ENCODE measurements around the gene CDH22.

The CDH22 gene

DNA sequence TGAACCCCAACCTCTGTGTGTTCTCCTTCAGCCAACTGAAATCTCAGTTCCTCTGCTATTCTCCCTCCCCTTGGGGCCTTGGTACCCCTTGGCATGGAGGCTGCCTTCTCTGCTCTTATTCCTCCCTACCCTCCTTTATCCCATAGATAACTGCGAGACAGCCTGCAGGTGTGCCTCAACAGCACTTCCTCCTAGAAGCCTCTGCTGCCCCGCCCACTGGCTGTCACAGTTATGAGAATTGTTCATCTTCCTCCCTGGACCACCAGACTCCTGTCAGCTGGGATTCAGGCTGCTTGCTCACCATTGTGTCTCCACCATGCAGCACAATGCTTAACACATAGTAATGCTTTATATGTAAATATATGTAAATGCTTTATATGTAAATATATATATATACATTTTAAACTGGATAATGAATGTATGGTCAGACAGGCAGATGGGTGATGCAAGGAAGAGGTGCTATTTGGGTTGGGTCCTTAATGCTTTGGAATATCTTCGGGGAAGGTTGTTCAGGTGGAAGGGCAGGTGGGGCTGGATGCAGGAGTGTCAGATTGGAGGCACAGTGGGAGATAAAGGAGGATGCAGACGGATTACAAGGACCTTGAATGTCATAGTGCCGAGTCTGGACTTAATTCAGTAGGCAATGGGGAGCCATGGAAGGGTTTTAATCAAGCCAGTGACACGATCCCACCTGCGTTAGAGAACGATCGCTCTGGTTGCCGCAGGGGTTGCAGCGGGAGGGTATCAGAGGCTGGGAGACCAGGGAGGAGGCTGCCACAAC lies 4.9 kb downstream of the CDH22 start:
- peaks cover 35% of the 10 kb centered on the region for H3K27me3 ChIP-seq (ENCODE audit: control insufficient read depth, insufficient read depth, low read length)

DNA sequence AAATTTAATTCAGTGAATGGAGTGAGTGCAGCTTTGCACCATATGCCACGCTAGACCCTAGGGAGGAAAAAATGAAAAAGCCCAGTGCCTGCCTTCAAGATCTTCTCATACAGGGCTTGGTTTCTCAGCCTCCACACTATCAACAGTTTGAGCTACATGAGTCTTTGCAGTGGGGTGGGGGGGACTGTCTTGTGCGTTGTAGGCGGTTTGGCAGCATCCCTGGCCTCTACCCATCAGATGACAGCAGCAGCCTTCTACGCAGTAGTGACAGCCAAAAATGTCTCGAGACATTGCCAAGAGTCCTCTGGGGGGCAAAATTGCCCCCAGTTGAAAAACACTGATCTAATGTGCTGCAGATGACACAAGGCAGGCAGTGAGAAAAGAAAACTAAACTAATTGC lies 6.2 kb downstream of the CDH22 start:
- Histone ChIP-seq H3K4me3 (ENCODE audit: low read depth, low read length) (no peak overlapping the region), H3K27me3 (ENCODE audit: control insufficient read depth, insufficient read depth, low read length) (peaks cover 33% of the 10 kb centered on the region)

More for the DNA sequence above, 4.9 kb downstream of the CDH22 start:
- H3K9ac ChIP-seq (ENCODE audit: low read depth, low read length) = no peak overlapping the region
- H3K4me3 ChIP-seq (ENCODE audit: low read depth, low read length) = no peak overlapping the region
- H3K9me3 ChIP-seq (ENCODE audit: control insufficient read depth, insufficient read depth, low read length) = no peaks in the 10 kb centered on the region
- H3K4me1 ChIP-seq (ENCODE audit: control insufficient read depth, insufficient read depth, low read length) = no peaks in the 10 kb centered on the region
- no peaks in the 10 kb centered on the region for H3K36me3 ChIP-seq (ENCODE audit: control insufficient read depth, insufficient read depth, low read length)

DNA sequence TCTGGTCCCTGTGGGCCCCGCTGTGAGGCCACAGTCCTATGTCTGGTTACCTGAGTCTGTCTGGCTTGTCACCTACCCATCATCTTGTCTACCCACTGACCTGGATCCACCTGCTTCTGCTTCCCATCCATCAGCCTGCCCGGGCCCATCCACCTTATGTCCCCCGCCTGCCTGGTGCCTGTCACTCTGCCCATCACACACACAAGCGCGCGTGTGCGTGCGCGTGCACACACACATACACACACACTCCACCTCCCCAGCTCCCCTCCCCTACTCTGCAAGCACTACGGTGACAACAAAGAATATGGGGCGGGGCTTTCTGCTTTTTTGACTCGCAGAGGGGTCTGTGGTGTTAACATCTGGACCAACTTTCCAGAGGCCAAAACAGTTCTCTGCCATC lies 8.0 kb downstream of the CDH22 start:
- Histone ChIP-seq H3K4me1 (ENCODE audit: control insufficient read depth, insufficient read depth, low read length) (no peaks in the 10 kb centered on the region), H3K36me3 (ENCODE audit: control insufficient read depth, insufficient read depth, low read length) (no peaks in the 10 kb centered on the region), H3K4me3 (ENCODE audit: low read depth, low read length) (no peak overlapping the region), H3K27me3 (ENCODE audit: control insufficient read depth, insufficient read depth, low read length) (peaks cover 16% of the 10 kb centered on the region), H3K9ac (ENCODE audit: low read depth, low read length) (no peak overlapping the region), H3K9me3 (ENCODE audit: control insufficient read depth, insufficient read depth, low read length) (no peaks in the 10 kb centered on the region)

More for the DNA sequence above, 6.2 kb downstream of the CDH22 start:
- Histone ChIP-seq H3K4me1 (ENCODE audit: control insufficient read depth, insufficient read depth, low read length) (no peaks in the 10 kb centered on the region), H3K9me3 (ENCODE audit: control insufficient read depth, insufficient read depth, low read length) (no peaks in the 10 kb centered on the region), H3K36me3 (ENCODE audit: control insufficient read depth, insufficient read depth, low read length) (no peaks in the 10 kb centered on the region), H3K9ac (ENCODE audit: low read depth, low read length) (no peak overlapping the region)

DNA sequence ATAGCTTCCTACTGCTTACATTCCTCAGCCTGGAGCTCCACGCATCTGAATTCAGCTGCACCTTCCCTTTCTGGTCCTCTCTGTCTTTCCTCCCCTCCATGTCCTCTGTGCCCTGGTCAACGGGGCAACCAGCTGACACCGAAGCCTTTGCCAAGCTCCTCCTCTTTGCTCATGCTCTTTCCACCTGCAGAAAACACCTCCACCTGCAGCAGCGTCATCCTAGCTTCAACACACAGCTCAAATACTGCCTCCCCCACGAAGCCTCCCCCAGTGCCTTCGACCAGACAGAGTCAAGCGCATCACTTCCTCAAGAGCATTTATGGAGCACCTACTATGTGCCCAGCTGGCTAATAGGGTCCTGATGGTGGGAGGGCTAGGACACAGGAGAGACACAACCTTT lies 9.2 kb downstream of the CDH22 start:
- Histone ChIP-seq H3K9me3 (ENCODE audit: control insufficient read depth, insufficient read depth, low read length) (no peaks in the 10 kb centered on the region), H3K27me3 (ENCODE audit: control insufficient read depth, insufficient read depth, low read length) (peaks cover 7% of the 10 kb centered on the region), H3K4me1 (ENCODE audit: control insufficient read depth, insufficient read depth, low read length) (no peaks in the 10 kb centered on the region), H3K36me3 (ENCODE audit: control insufficient read depth, insufficient read depth, low read length) (no peaks in the 10 kb centered on the region), H3K9ac (ENCODE audit: low read depth, low read length) (no peak overlapping the region), H3K4me3 (ENCODE audit: low read depth, low read length) (no peak overlapping the region)

DNA sequence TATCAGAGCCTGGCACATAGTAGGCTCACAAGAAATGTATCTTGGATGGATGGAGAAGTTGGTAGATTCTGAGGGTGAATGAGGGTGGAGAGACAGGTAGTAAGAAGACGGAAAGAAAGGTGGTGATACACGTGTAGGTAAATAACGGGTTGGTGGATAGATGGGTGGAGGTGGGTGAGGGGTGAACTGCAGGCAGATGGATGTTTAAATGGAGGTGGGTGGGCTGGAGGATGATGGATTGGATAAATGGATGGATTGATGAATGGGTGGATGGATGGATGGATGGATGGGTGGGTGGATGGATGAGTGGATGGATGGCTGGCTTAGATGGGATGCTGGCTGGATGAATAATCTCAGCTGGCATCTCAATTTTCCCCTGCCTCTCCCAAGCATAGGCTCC lies 9.9 kb downstream of the CDH22 start:
- Histone ChIP-seq H3K36me3 (ENCODE audit: control insufficient read depth, insufficient read depth, low read length) (no peaks in the 10 kb centered on the region), H3K27me3 (ENCODE audit: control insufficient read depth, insufficient read depth, low read length) (peaks cover under 1% of the 10 kb centered on the region), H3K4me3 (ENCODE audit: low read depth, low read length) (no peak overlapping the region), H3K4me1 (ENCODE audit: control insufficient read depth, insufficient read depth, low read length) (no peaks in the 10 kb centered on the region), H3K9ac (ENCODE audit: low read depth, low read length) (no peak overlapping the region), H3K9me3 (ENCODE audit: control insufficient read depth, insufficient read depth, low read length) (no peaks in the 10 kb centered on the region)

DNA sequence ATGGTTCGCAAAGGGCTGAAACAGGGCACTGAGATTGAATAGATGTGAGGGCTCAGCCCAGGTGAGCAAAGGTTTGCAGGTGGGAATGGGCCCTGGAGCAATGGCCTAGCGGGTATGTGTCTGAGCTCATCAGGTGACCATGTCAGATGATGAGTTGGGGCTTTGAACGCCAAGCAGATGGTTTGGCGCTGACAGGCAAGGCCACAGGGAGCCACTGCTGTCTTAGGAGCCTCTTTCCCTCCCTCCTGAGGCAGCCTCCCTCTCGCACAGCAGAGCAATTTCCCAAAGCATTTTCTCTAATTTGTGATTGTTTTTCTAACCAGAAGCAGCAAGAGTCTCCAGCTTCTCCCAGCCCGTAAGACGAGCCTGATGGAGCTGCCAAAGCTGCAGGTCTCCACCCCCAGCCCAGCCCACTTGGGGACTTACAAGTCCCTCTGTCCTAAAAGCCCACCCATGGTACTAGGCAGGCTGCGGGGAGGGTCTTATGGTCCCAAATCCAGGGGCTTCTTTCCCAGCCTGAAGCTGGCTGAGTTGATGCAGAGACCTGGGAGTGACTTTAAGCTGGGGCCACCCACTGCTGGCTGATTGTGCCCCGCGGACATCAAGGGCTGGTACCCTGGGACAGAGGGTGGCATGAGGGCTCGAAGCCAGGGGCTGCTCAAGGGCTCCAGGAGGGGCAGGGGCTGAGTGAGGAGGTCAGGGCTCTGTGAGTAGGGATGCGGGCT lies 11.6 kb downstream of the CDH22 start:
- no peaks in the 10 kb centered on the region for H3K4me1 ChIP-seq (ENCODE audit: control insufficient read depth, insufficient read depth, low read length)
- H3K4me3 ChIP-seq (ENCODE audit: low read depth, low read length) = no peak overlapping the region
- H3K9ac ChIP-seq (ENCODE audit: low read depth, low read length) = no peak overlapping the region
- H3K9me3 ChIP-seq (ENCODE audit: control insufficient read depth, insufficient read depth, low read length) = no peaks in the 10 kb centered on the region
- no peaks in the 10 kb centered on the region for H3K27me3 ChIP-seq (ENCODE audit: control insufficient read depth, insufficient read depth, low read length)
- H3K36me3 ChIP-seq (ENCODE audit: control insufficient read depth, insufficient read depth, low read length) = no peaks in the 10 kb centered on the region

DNA sequence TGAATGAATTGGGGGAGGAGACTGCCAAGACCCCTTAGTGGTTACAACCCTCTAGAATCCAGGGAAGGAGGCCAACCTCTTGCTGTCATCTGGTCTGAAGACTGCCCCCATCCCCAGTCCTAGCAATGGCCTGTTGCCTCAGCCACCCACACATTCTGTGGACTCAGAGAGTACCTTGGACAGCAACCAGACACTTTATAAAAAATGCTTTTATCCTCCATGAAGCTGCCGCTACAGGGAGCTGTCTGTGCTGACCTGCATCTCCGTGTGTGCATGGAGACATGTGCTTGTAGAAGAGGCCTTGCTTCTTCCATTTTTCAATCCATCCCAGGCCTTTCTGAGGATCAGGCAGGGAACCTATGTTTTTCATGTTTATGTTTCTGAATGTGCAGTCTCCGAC lies 15.2 kb downstream of the CDH22 start:
- Histone ChIP-seq H3K9me3 (ENCODE audit: control insufficient read depth, insufficient read depth, low read length) (no peaks in the 10 kb centered on the region), H3K36me3 (ENCODE audit: control insufficient read depth, insufficient read depth, low read length) (no peaks in the 10 kb centered on the region), H3K4me1 (ENCODE audit: control insufficient read depth, insufficient read depth, low read length) (no peaks in the 10 kb centered on the region), H3K9ac (ENCODE audit: low read depth, low read length) (no peak overlapping the region), H3K4me3 (ENCODE audit: low read depth, low read length) (no peak overlapping the region), H3K27me3 (ENCODE audit: control insufficient read depth, insufficient read depth, low read length) (no peaks in the 10 kb centered on the region)

DNA sequence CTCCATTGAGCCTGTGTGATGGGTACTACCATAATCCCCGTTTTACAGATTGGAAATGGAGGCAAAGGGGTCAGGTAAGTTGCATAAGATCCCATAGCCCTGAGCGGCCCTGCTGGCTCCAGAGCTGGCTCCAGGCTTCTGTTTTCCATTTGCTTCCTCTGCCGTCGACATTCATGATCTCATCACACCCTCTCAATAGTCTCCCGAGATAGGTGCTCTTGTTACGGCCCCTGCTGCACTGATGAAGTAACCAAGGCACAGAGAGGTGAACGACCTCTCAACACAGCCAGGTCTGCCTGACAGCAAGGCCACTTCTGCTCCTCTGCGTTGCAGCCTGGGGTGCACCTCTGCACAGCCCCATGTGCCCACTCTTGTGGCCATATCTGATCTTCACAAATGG lies 16.9 kb downstream of the CDH22 start:
- no peaks in the 10 kb centered on the region for H3K27me3 ChIP-seq (ENCODE audit: control insufficient read depth, insufficient read depth, low read length)
- no peaks in the 10 kb centered on the region for H3K9me3 ChIP-seq (ENCODE audit: control insufficient read depth, insufficient read depth, low read length)
- H3K4me3 ChIP-seq (ENCODE audit: low read depth, low read length) = no peak overlapping the region
- H3K36me3 ChIP-seq (ENCODE audit: control insufficient read depth, insufficient read depth, low read length) = no peaks in the 10 kb centered on the region
- H3K9ac ChIP-seq (ENCODE audit: low read depth, low read length) = no peak overlapping the region
- no peaks in the 10 kb centered on the region for H3K4me1 ChIP-seq (ENCODE audit: control insufficient read depth, insufficient read depth, low read length)

DNA sequence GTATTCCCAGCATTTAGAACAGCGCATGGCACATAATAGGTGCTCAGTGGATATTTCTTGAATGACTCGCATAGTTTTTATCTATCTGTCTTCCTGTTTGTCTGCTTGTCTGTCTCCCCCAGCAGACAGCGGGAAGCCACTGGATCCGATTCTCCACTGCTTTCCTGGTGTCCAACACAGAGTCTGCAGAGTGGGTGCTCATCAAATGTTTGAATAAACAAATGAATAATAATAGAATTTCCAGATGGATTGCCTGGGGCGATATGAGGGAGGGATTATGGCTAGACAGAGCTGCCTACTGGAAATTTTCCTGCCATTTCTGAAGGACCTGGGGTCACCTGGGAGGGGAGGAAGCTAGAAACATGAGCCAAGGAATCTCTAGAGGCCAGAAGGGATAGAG lies 18.9 kb downstream of the CDH22 start:
- Histone ChIP-seq H3K9ac (ENCODE audit: low read depth, low read length) (no peak overlapping the region), H3K4me1 (ENCODE audit: control insufficient read depth, insufficient read depth, low read length) (no peaks in the 10 kb centered on the region), H3K9me3 (ENCODE audit: control insufficient read depth, insufficient read depth, low read length) (no peaks in the 10 kb centered on the region), H3K36me3 (ENCODE audit: control insufficient read depth, insufficient read depth, low read length) (no peaks in the 10 kb centered on the region), H3K4me3 (ENCODE audit: low read depth, low read length) (no peak overlapping the region), H3K27me3 (ENCODE audit: control insufficient read depth, insufficient read depth, low read length) (no peaks in the 10 kb centered on the region)

DNA sequence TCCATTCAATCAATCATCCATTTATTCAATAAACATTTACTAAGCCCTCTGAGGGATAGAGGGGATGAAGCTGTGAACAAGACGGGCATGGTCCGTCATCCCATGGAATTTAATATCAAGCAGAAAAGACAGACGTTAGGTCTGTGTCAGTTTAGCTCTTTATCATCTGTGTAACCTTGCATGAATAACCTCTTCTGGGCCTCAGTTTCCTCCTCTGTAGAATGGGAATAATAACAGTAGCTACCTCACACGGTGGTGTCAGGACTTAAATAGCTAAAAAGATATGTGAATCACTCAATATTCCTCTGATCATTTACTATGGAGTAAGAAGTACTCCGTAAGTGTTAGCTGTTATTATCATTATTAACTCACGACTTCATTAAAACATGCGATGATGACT lies 21.3 kb downstream of the CDH22 start:
- H3K9ac ChIP-seq (ENCODE audit: low read depth, low read length) = no peak overlapping the region
- H3K9me3 ChIP-seq (ENCODE audit: control insufficient read depth, insufficient read depth, low read length) = no peaks in the 10 kb centered on the region
- H3K4me1 ChIP-seq (ENCODE audit: control insufficient read depth, insufficient read depth, low read length) = peaks cover 8% of the 10 kb centered on the region
- no peaks in the 10 kb centered on the region for H3K36me3 ChIP-seq (ENCODE audit: control insufficient read depth, insufficient read depth, low read length)
- no peak overlapping the region for H3K4me3 ChIP-seq (ENCODE audit: low read depth, low read length)
- H3K27me3 ChIP-seq (ENCODE audit: control insufficient read depth, insufficient read depth, low read length) = no peaks in the 10 kb centered on the region

DNA sequence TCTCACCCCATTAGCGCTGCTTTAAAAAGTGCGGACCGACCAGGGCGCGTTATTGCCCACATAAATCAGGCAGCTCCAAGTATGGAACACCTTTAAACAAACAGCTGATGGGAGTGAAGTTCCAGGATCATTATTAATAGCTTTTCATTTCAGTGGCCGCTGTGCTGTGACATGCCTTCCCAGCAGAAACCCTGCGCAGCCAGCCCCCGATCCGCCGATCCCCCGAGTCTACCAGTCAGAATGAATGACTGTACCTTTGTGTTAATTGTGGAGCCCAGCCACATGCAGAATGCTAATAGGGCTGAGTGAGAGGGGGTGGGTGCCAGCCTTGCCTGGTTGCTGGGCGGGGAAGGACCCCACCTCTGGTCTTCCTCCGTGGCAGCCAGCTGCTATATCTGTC lies 21.9 kb downstream of the CDH22 start:
- Histone ChIP-seq H3K9me3 (ENCODE audit: control insufficient read depth, insufficient read depth, low read length) (no peaks in the 10 kb centered on the region), H3K36me3 (ENCODE audit: control insufficient read depth, insufficient read depth, low read length) (no peaks in the 10 kb centered on the region), H3K4me1 (ENCODE audit: control insufficient read depth, insufficient read depth, low read length) (peaks cover 8% of the 10 kb centered on the region), H3K9ac (ENCODE audit: low read depth, low read length) (no peak overlapping the region), H3K4me3 (ENCODE audit: low read depth, low read length) (no peak overlapping the region), H3K27me3 (ENCODE audit: control insufficient read depth, insufficient read depth, low read length) (no peaks in the 10 kb centered on the region)

DNA sequence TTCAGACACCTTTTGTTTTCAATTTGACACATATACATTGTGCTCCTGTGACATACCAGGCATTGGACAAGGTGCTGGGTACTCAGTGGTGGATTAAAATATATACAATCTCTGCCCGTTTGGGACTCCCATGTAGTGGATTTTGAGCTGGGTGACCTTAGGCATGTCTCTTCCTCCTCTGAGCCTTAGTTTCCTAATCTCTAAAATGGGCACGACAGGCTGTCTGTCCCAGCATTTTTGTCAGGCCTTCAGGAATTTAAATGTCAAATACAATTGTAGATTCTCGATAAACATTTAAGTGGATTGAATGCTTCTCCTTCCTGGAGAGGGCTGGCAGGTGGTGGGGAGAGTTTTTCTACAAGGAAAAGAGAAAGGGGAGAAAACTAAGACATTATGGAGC lies 22.6 kb downstream of the CDH22 start:
- H3K4me3 ChIP-seq (ENCODE audit: low read depth, low read length) = no peak overlapping the region
- H3K36me3 ChIP-seq (ENCODE audit: control insufficient read depth, insufficient read depth, low read length) = no peaks in the 10 kb centered on the region
- no peaks in the 10 kb centered on the region for H3K27me3 ChIP-seq (ENCODE audit: control insufficient read depth, insufficient read depth, low read length)
- no peak overlapping the region for H3K9ac ChIP-seq (ENCODE audit: low read depth, low read length)
- no peaks in the 10 kb centered on the region for H3K9me3 ChIP-seq (ENCODE audit: control insufficient read depth, insufficient read depth, low read length)
- peaks cover 8% of the 10 kb centered on the region for H3K4me1 ChIP-seq (ENCODE audit: control insufficient read depth, insufficient read depth, low read length)
